ENCODE results near the gene LHFPL6.

DNA sequence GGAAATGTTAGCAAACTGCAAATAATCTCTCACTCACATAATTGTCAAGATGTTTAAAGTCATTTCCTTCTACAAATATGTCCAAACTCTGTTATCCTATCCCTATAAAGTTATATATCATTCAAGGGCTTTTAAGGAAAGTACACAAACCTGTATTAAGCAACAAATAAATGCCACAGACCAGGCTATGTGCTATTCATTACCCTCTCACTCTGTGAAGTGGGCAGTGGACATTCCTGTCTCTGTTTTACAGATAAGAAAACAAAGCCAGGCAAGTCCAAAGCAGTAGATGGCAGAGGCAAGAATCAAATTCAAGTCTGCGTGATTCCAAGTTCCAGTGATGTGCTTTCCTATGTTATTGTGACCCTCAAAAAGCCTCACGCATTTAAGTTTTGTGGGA is 140.6 kb downstream of the LHFPL6 start:
- TF ChIP-seq POLR2AphosphoS5 (IDR thresholded peaks at IDR 0.05; ENCODE audit: low read depth, low read length) (no peak), TAF1 (IDR thresholded peaks at IDR 0.05; ENCODE audit: borderline replicate concordance, insufficient read depth, low read length) (no peak)
